GM12878 (cell line): ENCODE results near the gene XPNPEP2. TPM values are rescaled to one million over a fixed set of nuclear protein-coding genes. Genes with fewer than 3 reads are reported as not detected.

Source experiments
- ATAC-seq: fragments of 200-7000 bp; cut with Tn5 transposase; 3 replicates; pipeline ENCODE4 v1.9.1; 2020; ENCODE audit warnings: mild to moderate bottlenecking, moderate library complexity
- BruUV-seq: library from RNA; stranded (reverse); fragments of 400-500 nt; replicated peaks from 2 replicates; lab custom pipeline; 2021; lab: Mats Ljungman, UMichigan
- CTCF ChIA-PET: fragments of 300-600 bp; sonication (Branson Sonifier 250); formaldehyde crosslinking; extraction: SDS; loops from one replicate; lab custom pipeline; 2021; ENCODE audit warnings: inconsistent platforms; lab: Yijun Ruan, JAX
- POLR2A ChIA-PET: fragments of 350-600 bp; formaldehyde crosslinking; extraction: SDS; loops from one replicate; lab custom pipeline; 2021; ENCODE audit warnings: inconsistent platforms; lab: Charles Lee
- RAD21 ChIA-PET: fragments of 300-600 bp; sonication (Branson Sonifier 250); formaldehyde crosslinking; loops from one replicate; lab custom pipeline; 2023; ENCODE audit warnings: antibody characterized with exemption; ENCODE audit not compliant: unreplicated experiment; lab: Charles Lee
- SMC1A ChIA-PET: fragments of 300-600 bp; sonication (Branson Sonifier 250); formaldehyde crosslinking; loops from one replicate; lab custom pipeline; 2023; ENCODE audit not compliant: unreplicated experiment, uncharacterized antibody; lab: Charles Lee
- DNase-seq: peaks from one replicate; pipeline ENCODE4 v3.0.0-alpha.2; 2011; ENCODE audit warnings: low read depth, low spot score
- FAIRE-seq: peaks from 3 replicates; lab custom pipeline; 2011; peaks lifted over from hg19 to GRCh38; lab: Jason Lieb, UNC
- H2AFZ ChIP-seq: 2 replicates; pipeline ENCODE4 v1.6.0; 2011; ENCODE audit warnings: low read depth, low read length, control low read depth; ENCODE audit not compliant: control insufficient read depth
- H3K27ac ChIP-seq: 2 replicates; pipeline ENCODE4 v1.5.1; 2011; ENCODE audit warnings: control low read depth; ENCODE audit not compliant: control insufficient read depth, insufficient read depth
- H3K27me3 ChIP-seq, 2 experiments: replicated peaks in 1 of 2; 2 replicates each; pipeline versions ENCODE4 v1.6.0 to v1.6.1; 2011; ENCODE audit warnings: low read length in 1 of 2; ENCODE audit not compliant: control insufficient read depth in 2 of 2, insufficient read depth in 2 of 2
- H3K36me3 ChIP-seq, 2 experiments: 2 replicates each; pipeline ENCODE4 v1.5.1; 2011; ENCODE audit warnings: low read length in 1 of 2; ENCODE audit not compliant: control insufficient read depth in 2 of 2, insufficient read depth in 2 of 2
- H3K4me1 ChIP-seq: 2 replicates; pipeline ENCODE4 v1.6.1; 2011; ENCODE audit warnings: mild to moderate bottlenecking, low read length, moderate library complexity, mixed read lengths; ENCODE audit not compliant: control insufficient read depth, insufficient read depth
- H3K4me2 ChIP-seq: 2 replicates; pipeline ENCODE4 v1.6.0; 2011; ENCODE audit warnings: control low read depth; ENCODE audit not compliant: control insufficient read depth, insufficient read depth
- H3K4me3 ChIP-seq: fragments of 200-600 bp; sonication (generic); 2 replicates; pipeline ENCODE4 v1.5.1; 2016
- H3K79me2 ChIP-seq: 2 replicates; pipeline ENCODE4 v1.6.0; 2011; ENCODE audit warnings: low read length; ENCODE audit not compliant: control insufficient read depth, insufficient read depth
- H3K9ac ChIP-seq: 2 replicates; pipeline ENCODE4 v1.8.0; 2011; ENCODE audit warnings: low read length, control low read depth, mixed read lengths; ENCODE audit not compliant: control insufficient read depth, insufficient read depth
- H3K9me3 ChIP-seq: replicated peaks from 3 replicates; pipeline ENCODE4 v1.5.1; 2011; ENCODE audit warnings: mild to moderate bottlenecking, low read length; ENCODE audit not compliant: control insufficient read depth, insufficient read depth
- H4K20me1 ChIP-seq: 2 replicates; pipeline ENCODE4 v1.6.0; 2011; ENCODE audit not compliant: control insufficient read depth, insufficient read depth
- BCLAF1 ChIP-seq: fragments of 450-650 bp; IDR thresholded peaks from 2 replicates; pipeline ENCODE4 v1.6.1; 2017; ENCODE audit warnings: antibody characterized with exemption, mild to moderate bottlenecking, moderate library complexity
- BHLHE40 ChIP-seq, 2 experiments: fragments of 450-650 bp in 1 of 2; IDR thresholded peaks; 2 replicates each; pipeline ENCODE4 v1.6.1; 2011 to 2017; ENCODE audit warnings: low read depth in 2 of 2, borderline replicate concordance in 1 of 2, improper control_type of control experiment in 1 of 2, low read length in 1 of 2, mild to moderate bottlenecking in 1 of 2
- FOXK2 ChIP-seq: fragments of 450-650 bp; IDR thresholded peaks from 2 replicates; pipeline ENCODE4 v1.6.1; 2017; ENCODE audit warnings: mild to moderate bottlenecking, moderate library complexity
- MLLT1 ChIP-seq: fragments of 450-650 bp; IDR thresholded peaks from 2 replicates; pipeline ENCODE4 v1.6.1; 2016; ENCODE audit warnings: mild to moderate bottlenecking
- MTA2 ChIP-seq: fragments of 450-650 bp; IDR thresholded peaks from 2 replicates; pipeline ENCODE4 v1.6.1; 2016; ENCODE audit warnings: low read depth, mild to moderate bottlenecking, moderate library complexity
- PAX5 ChIP-seq: IDR thresholded peaks from 2 replicates; pipeline ENCODE4 v1.6.1; 2011; ENCODE audit warnings: low read depth, low read length, borderline replicate concordance
- RUNX3 ChIP-seq: IDR thresholded peaks from 2 replicates; pipeline ENCODE4 v1.6.1; 2012; ENCODE audit warnings: low read length, inconsistent platforms
- SPI1 ChIP-seq: IDR thresholded peaks from 2 replicates; pipeline ENCODE4 v1.6.1; 2011; ENCODE audit warnings: low read depth, mild to moderate bottlenecking, low read length, moderate library complexity, borderline replicate concordance; ENCODE audit not compliant: insufficient read depth
- SRF ChIP-seq, 2 experiments: IDR thresholded peaks; 2 replicates each; pipeline ENCODE4 v1.6.1; 2011; ENCODE audit warnings: low read depth in 2 of 2, low read length in 2 of 2, mild to moderate bottlenecking in 1 of 2, moderate library complexity in 1 of 2
- ZBTB40 ChIP-seq: fragments of 450-650 bp; IDR thresholded peaks from 2 replicates; pipeline ENCODE4 v1.6.1; 2016; ENCODE audit warnings: mild to moderate bottlenecking, moderate library complexity, borderline replicate concordance
- ZNF687 ChIP-seq: fragments of 450-650 bp; IDR thresholded peaks from 2 replicates; pipeline ENCODE4 v1.6.1; 2017; ENCODE audit warnings: mild to moderate bottlenecking, moderate library complexity
- WGBS: methylation state at CpG from one replicate; pipeline ENCODE4 v1.1.6; 2016; ENCODE audit warnings: low lambda C conversion rate; ENCODE audit not compliant: insufficient replicate concordance, insufficient coverage; ENCODE audit errors: missing lambda C conversion rate; 5-methylcytosine and 5-hydroxymethylcytosine counted together
- in situ Hi-C: fragments of 300-500 bp; cut with MboI; formaldehyde crosslinking; loops from 9 replicates; pipeline ENCODE4 v1.14.3; 2018; ENCODE audit warnings: mixed read lengths
- intact Hi-C: fragments of 100-400 bp; cut with micrococcal nuclease; formaldehyde crosslinking; loops from one replicate; pipeline ENCODE4 v1.14.2; 2022; ENCODE audit not compliant: unreplicated experiment
- polyA plus RNA-seq, 11 experiments: library from polyadenylated mRNA; depleted of rRNA in 4 of 11; unstranded in 6 of 11; stranded (reverse) in 5 of 11; fragments of >200 nt; fragmentation: Nextera tagmentation in 4 of 11; fragmentation: Illumina TruSeq in 1 of 11; extraction: Ambion mirVana in 4 of 11; extraction: Trizol in 1 of 11; gene quantifications; 1 replicate in 1 of 11; 2 replicates in 10 of 11; pipeline versions ENCODE4 v1.2.1 to v1.2.3, GENCODE V29; 2011 to 2016; ENCODE audit warnings: inconsistent platforms in 2 of 11, missing spikeins in 2 of 11, low read depth in 1 of 11
- total RNA-seq, 4 experiments: library from RNA; depleted of rRNA in 3 of 4; stranded (reverse); fragments of >200 nt in 3 of 4; fragmentation: Illumina TruSeq in 1 of 4; extraction: Trizol in 1 of 4; gene quantifications; 2 replicates each; pipeline versions ENCODE4 v1.2.1 to v1.2.3, GENCODE V29; 2013 to 2021

The XPNPEP2 gene
- total and polyA plus RNA-seq, 10 of the 15 experiments (the other 5 are each of a cell fraction or from before 2014, with no cell fraction given): 0.04 to 0.37 (median 0.15) TPM

GRCh38 chrX:129714581-129714980, 24.2 kb upstream of the XPNPEP2 start:
- no TSS peak for BruUV-seq
- no peak for TF ChIP-seq RUNX3
- no peak for TF ChIP-seq BHLHE40 (IDR thresholded peaks at IDR 0.05; ENCODE audit: borderline replicate concordance in 1 of 2, low read depth in 2 of 2, low read length in 1 of 2)
- no peak for TF ChIP-seq FOXK2
- TF ChIP-seq SPI1: no peak
- no peak for TF ChIP-seq ZBTB40
- TF ChIP-seq SRF (IDR thresholded peaks at IDR 0.05; ENCODE audit: low read depth in 2 of 2, low read length in 2 of 2): no peak
- TF ChIP-seq MTA2: no peak
- TF ChIP-seq PAX5: no peak
- TF ChIP-seq ZNF687: no peak
- TF ChIP-seq BCLAF1: no peak
- TF ChIP-seq MLLT1: no peak

More at GRCh38 chrX:129714581-129714980, 24.2 kb upstream of the XPNPEP2 start:
- no peaks in the 10 kb centered on the region; a peak in 1 of 4 replicates for H3K27me3 ChIP-seq
- ChIA-PET SMC1A (interaction anchor here (0.8 to 1.2 kb wide), 3 partner anchors 19 to 22 kb away, joined by 3 read pairs; no protein-coding TSS in a partner anchor), CTCF (interaction anchor here (1.9 kb wide), 1 partner anchor 12 kb away, joined by 10 read pairs; no protein-coding TSS in a partner anchor), RAD21 (no interaction called here), POLR2A (no interaction called here)
- H3K79me2 ChIP-seq: no peaks in the 10 kb centered on the region
- DNase-seq: no peak
- H3K4me2 ChIP-seq: no peak overlapping the region
- FAIRE-seq: no peak
- intact Hi-C loops (no loop called here), in situ Hi-C loops (no loop called here)
- no peak for ATAC-seq
- no peak overlapping the region for H2AFZ ChIP-seq
- H3K27ac ChIP-seq: no peak overlapping the region
- H3K4me3 ChIP-seq: no peak overlapping the region
- H3K9ac ChIP-seq: no peak overlapping the region
- no peaks in the 10 kb centered on the region for H3K9me3 ChIP-seq
- H3K4me1 ChIP-seq: no peaks in the 10 kb centered on the region
- no peaks in the 10 kb centered on the region for H4K20me1 ChIP-seq
- WGBS: 33% methylated on average over 4 of the region's 4 CpGs
- H3K36me3 ChIP-seq: no peaks in the 10 kb centered on the region
